SK-N-SH (cell line): ENCODE data around the gene ADGRE2. TPM values are rescaled to one million over a fixed set of nuclear protein-coding genes. Genes with fewer than 3 reads are reported as not detected.

ENCODE experiments used
- CTCF ChIA-PET: fragments of 300-600, 350-600 bp; formaldehyde crosslinking; extraction: SDS; loops from one replicate; lab custom pipeline; 2021; lab: Yijun Ruan, JAX
- POLR2A ChIA-PET: fragments of 350-600 bp; sonication (Branson Sonifier 250); formaldehyde crosslinking; extraction: SDS; loops from one replicate; lab custom pipeline; 2020; ENCODE audit warnings: antibody characterized with exemption, inconsistent platforms; lab: Yijun Ruan, JAX
- DNase-seq: peaks from one replicate; pipeline ENCODE4 v3.0.0; 2012
- H2AFZ ChIP-seq: fragments of 200-600 bp; sonication (generic); 2 replicates; pipeline ENCODE4 v1.8.1; 2016; ENCODE audit warnings: antibody characterized with exemption, mild to moderate bottlenecking, low read depth
- H3F3A ChIP-seq: fragments of 200-600 bp; sonication (generic); replicated peaks from 2 replicates; pipeline ENCODE3; 2016; ENCODE audit warnings: antibody characterized with exemption, mild to moderate bottlenecking; ENCODE audit not compliant: insufficient read depth
- H3K27ac ChIP-seq, 2 experiments: fragments of 200-500 bp in 1 of 2; fragments of 200-600 bp in 1 of 2; sonication (Bioruptor generic) in 1 of 2; sonication (generic), shearing (Covaris generic) in 1 of 2; 2 replicates each; pipeline versions ENCODE4 v1.5.1 to v1.6.1; 2014 to 2016; ENCODE audit warnings: low read depth in 2 of 2, inconsistent platforms in 1 of 2, low read length in 1 of 2, mild to moderate bottlenecking in 1 of 2, mixed read lengths in 1 of 2
- H3K27me3 ChIP-seq: fragments of 200-600 bp; sonication (generic), shearing (Covaris generic); 2 replicates; pipeline ENCODE4 v1.6.1; 2016; ENCODE audit warnings: mixed run types; ENCODE audit not compliant: insufficient read depth
- H3K36me3 ChIP-seq, 2 experiments: fragments of 200-500 bp in 1 of 2; fragments of 200-600 bp in 1 of 2; sonication (Bioruptor generic) in 1 of 2; sonication (generic) in 1 of 2; replicated peaks in 1 of 2; 2 replicates each; pipeline versions ENCODE3 to v1.5.1; 2014 to 2016; ENCODE audit warnings: low read length in 1 of 2, mild to moderate bottlenecking in 1 of 2; ENCODE audit not compliant: insufficient read depth in 2 of 2, control insufficient read depth in 1 of 2
- H3K4me1 ChIP-seq, 2 experiments: fragments of 200-500 bp in 1 of 2; fragments of 200-600 bp in 1 of 2; sonication (Bioruptor generic) in 1 of 2; sonication (generic), shearing (Covaris generic) in 1 of 2; 2 replicates each; pipeline versions ENCODE4 v1.5.1 to v1.6.1; 2014 to 2016; ENCODE audit warnings: low read depth in 1 of 2, low read length in 1 of 2, mixed run types in 1 of 2; ENCODE audit not compliant: insufficient read depth in 2 of 2, control insufficient read depth in 1 of 2
- H3K4me2 ChIP-seq: fragments of 200-600 bp; sonication (generic), shearing (Covaris generic); 2 replicates; pipeline ENCODE4 v1.6.1; 2017; ENCODE audit warnings: mixed run types
- H3K4me3 ChIP-seq, 2 experiments: fragments of 200-500 bp in 1 of 2; fragments of 200-600 bp in 1 of 2; sonication (Bioruptor generic) in 1 of 2; sonication (generic), shearing (Covaris generic) in 1 of 2; 2 replicates each; pipeline versions ENCODE4 v1.5.1 to v1.8.1; 2014 to 2016; ENCODE audit warnings: low read depth in 2 of 2, inconsistent platforms in 1 of 2, low read length in 1 of 2, mild to moderate bottlenecking in 1 of 2, mixed read lengths in 1 of 2, moderate library complexity in 1 of 2
- H3K79me2 ChIP-seq: fragments of 200-600 bp; sonication (generic); 2 replicates; pipeline ENCODE4 v1.8.1; 2017; ENCODE audit warnings: mild to moderate bottlenecking; ENCODE audit not compliant: insufficient read depth
- H3K9ac ChIP-seq: fragments of 200-600 bp; sonication (generic); 2 replicates; pipeline ENCODE4 v1.6.1; 2017; ENCODE audit warnings: mixed run types
- H3K9me2 ChIP-seq: fragments of 200-600 bp; sonication (generic); 2 replicates; pipeline ENCODE4 v1.6.1; 2017; ENCODE audit warnings: mixed run types
- H3K9me3 ChIP-seq: fragments of 200-600 bp; sonication (generic); 2 replicates; pipeline ENCODE4 v1.6.1; 2017; ENCODE audit warnings: mixed run types, mild to moderate bottlenecking, moderate library complexity
- H4K20me1 ChIP-seq: fragments of 200-600 bp; sonication (generic); 2 replicates; pipeline ENCODE4 v1.6.1; 2017; ENCODE audit warnings: mild to moderate bottlenecking, mixed run types; ENCODE audit not compliant: insufficient read depth
- ELF1 ChIP-seq: IDR thresholded peaks from 2 replicates; pipeline ENCODE4 v1.4.0; 2012
- EP300 ChIP-seq, 2 experiments: IDR thresholded peaks; 2 replicates each; pipeline versions ENCODE4 v1.4.0 to v1.6.1; 2012; ENCODE audit warnings: borderline replicate concordance in 1 of 2, low read depth in 1 of 2, low read length in 1 of 2
- EZH2phosphoT487 ChIP-seq: fragments of 200-600 bp; sonication (generic); IDR thresholded peaks from 2 replicates; pipeline ENCODE4 v1.6.1; 2017; ENCODE audit warnings: low read depth, mixed run types, mild to moderate bottlenecking, antibody characterized with exemption, moderate library complexity, borderline replicate concordance
- FOXJ3 ChIP-seq: sonication (generic); formaldehyde crosslinking; IDR thresholded peaks from 2 replicates; pipeline ENCODE4 v1.5.1; 2020; ENCODE audit warnings: mild to moderate bottlenecking, missing genetic modification reagents
- FOXM1 ChIP-seq: IDR thresholded peaks from 2 replicates; pipeline ENCODE4 v1.4.0; 2012; ENCODE audit warnings: low read depth, mild to moderate bottlenecking
- GABPA ChIP-seq: IDR thresholded peaks from 2 replicates; pipeline ENCODE4 v1.4.0; 2012; ENCODE audit warnings: low read depth, mild to moderate bottlenecking
- NFIC ChIP-seq: IDR thresholded peaks from 2 replicates; pipeline ENCODE4 v1.4.0; 2012; ENCODE audit warnings: borderline replicate concordance
- RAD21 ChIP-seq: IDR thresholded peaks from 2 replicates; pipeline ENCODE4 v1.6.1; 2012; ENCODE audit warnings: mild to moderate bottlenecking, low read length
- RCOR1 ChIP-seq: fragments of 150-350 bp; IDR thresholded peaks from 2 replicates; pipeline ENCODE4 v1.6.1; 2017; ENCODE audit warnings: antibody characterized with exemption, low read length
- RFX5 ChIP-seq: IDR thresholded peaks from 2 replicates; pipeline ENCODE4 v1.6.1; 2012; ENCODE audit warnings: mild to moderate bottlenecking, improper control_type of control experiment, low read length
- SIN3A ChIP-seq: IDR thresholded peaks from 2 replicates; pipeline ENCODE4 v1.6.1; 2012; ENCODE audit warnings: low read depth, mild to moderate bottlenecking, low read length, moderate library complexity, borderline replicate concordance
- TAF1 ChIP-seq: IDR thresholded peaks from 2 replicates; pipeline ENCODE4 v1.6.1; 2012; ENCODE audit warnings: low read depth, mild to moderate bottlenecking, low read length, moderate library complexity, borderline replicate concordance
- YY1 ChIP-seq: IDR thresholded peaks from 2 replicates; pipeline ENCODE4 v1.4.0; 2012; ENCODE audit warnings: low read depth, mild to moderate bottlenecking
- WGBS: methylation state at CpG from one replicate; pipeline ENCODE4 v1.1.6; 2017; ENCODE audit warnings: low lambda C conversion rate; 5-methylcytosine and 5-hydroxymethylcytosine counted together
- polyA plus RNA-seq, 3 experiments: library from polyadenylated mRNA; depleted of rRNA; stranded (reverse); fragments of >200 nt; gene quantifications; 2 replicates each; pipeline ENCODE4 v1.2.3, GENCODE V29; 2012
- TF ChIP-seq, protein P1 (sequence below): IDR thresholded peaks from 2 replicates; pipeline ENCODE4 v1.6.1; 2012; ENCODE audit warnings: mild to moderate bottlenecking, low read depth, low read length, moderate library complexity
- TF ChIP-seq, protein P2 (sequence below): IDR thresholded peaks from 2 replicates; pipeline ENCODE4 v1.4.0; 2012; ENCODE audit warnings: low read depth
- TF ChIP-seq, protein P3 (sequence below): IDR thresholded peaks from 2 replicates; pipeline ENCODE4 v1.4.0; 2012; ENCODE audit warnings: low read depth, borderline replicate concordance
- TF ChIP-seq, protein P4 (sequence below): fragments of 150-350 bp; IDR thresholded peaks from 2 replicates; pipeline ENCODE4 v1.6.1; 2017; ENCODE audit warnings: antibody characterized with exemption, low read length, low read depth, borderline replicate concordance

The ADGRE2 gene
- polyA plus RNA-seq, 1 of the 3 experiments (the other 2 are of a cell fraction), result 0.02 TPM

DNA sequence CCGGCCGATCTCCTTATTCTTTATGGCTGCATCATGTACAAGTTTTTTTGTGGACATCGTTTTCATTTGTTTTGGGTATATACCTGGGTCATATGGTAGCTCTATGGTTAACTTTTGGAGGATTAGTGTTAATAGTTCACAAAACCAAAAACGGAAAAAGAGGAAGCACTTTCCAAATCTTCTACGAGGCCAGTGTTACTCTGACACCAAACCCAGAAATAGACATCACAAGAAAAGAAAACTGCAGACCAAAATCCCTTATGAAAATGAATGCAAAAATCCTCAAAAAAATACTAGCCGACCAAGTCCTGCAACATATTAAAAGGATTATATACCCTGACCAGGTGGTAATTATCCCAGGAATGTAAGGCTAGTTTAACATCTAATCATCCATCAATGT lies 29.8 kb downstream of the ADGRE2 start:
- H3K79me2 ChIP-seq, result no peaks in the 10 kb centered on the region
- H3F3A ChIP-seq, result no peaks in the 10 kb centered on the region
- no peak overlapping the region for H3K4me2 ChIP-seq
- ChIA-PET CTCF (no interaction called here), POLR2A (no interaction called here)
- no peaks in the 10 kb centered on the region for H4K20me1 ChIP-seq
- H3K9me3 ChIP-seq, result no peaks in the 10 kb centered on the region; the same call in 1 of the 2 replicates
- TF ChIP-seq SIN3A (no peak), YY1 (no peak), EZH2phosphoT487 (no peak), FOXM1 (no peak), RAD21 (no peak), TAF1 (no peak)
- TF ChIP-seq, protein P1, sequence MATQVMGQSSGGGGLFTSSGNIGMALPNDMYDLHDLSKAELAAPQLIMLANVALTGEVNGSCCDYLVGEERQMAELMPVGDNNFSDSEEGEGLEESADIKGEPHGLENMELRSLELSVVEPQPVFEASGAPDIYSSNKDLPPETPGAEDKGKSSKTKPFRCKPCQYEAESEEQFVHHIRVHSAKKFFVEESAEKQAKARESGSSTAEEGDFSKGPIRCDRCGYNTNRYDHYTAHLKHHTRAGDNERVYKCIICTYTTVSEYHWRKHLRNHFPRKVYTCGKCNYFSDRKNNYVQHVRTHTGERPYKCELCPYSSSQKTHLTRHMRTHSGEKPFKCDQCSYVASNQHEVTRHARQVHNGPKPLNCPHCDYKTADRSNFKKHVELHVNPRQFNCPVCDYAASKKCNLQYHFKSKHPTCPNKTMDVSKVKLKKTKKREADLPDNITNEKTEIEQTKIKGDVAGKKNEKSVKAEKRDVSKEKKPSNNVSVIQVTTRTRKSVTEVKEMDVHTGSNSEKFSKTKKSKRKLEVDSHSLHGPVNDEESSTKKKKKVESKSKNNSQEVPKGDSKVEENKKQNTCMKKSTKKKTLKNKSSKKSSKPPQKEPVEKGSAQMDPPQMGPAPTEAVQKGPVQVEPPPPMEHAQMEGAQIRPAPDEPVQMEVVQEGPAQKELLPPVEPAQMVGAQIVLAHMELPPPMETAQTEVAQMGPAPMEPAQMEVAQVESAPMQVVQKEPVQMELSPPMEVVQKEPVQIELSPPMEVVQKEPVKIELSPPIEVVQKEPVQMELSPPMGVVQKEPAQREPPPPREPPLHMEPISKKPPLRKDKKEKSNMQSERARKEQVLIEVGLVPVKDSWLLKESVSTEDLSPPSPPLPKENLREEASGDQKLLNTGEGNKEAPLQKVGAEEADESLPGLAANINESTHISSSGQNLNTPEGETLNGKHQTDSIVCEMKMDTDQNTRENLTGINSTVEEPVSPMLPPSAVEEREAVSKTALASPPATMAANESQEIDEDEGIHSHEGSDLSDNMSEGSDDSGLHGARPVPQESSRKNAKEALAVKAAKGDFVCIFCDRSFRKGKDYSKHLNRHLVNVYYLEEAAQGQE, result no peak
- TF ChIP-seq, protein P2, sequence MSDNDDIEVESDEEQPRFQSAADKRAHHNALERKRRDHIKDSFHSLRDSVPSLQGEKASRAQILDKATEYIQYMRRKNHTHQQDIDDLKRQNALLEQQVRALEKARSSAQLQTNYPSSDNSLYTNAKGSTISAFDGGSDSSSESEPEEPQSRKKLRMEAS, result no peak
- TF ChIP-seq, protein P3, sequence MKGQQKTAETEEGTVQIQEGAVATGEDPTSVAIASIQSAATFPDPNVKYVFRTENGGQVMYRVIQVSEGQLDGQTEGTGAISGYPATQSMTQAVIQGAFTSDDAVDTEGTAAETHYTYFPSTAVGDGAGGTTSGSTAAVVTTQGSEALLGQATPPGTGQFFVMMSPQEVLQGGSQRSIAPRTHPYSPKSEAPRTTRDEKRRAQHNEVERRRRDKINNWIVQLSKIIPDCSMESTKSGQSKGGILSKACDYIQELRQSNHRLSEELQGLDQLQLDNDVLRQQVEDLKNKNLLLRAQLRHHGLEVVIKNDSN, result no peak
- no peak overlapping the region for H3K4me3 ChIP-seq
- no peak overlapping the region for H2AFZ ChIP-seq
- H3K9me2 ChIP-seq, result no peaks in the 10 kb centered on the region
- H3K27me3 ChIP-seq, result no peaks in the 10 kb centered on the region; the same call in 1 of the 2 replicates
- H3K4me1 ChIP-seq, result no peaks in the 10 kb centered on the region
- no peak overlapping the region for H3K9ac ChIP-seq
- no peak overlapping the region for H3K27ac ChIP-seq
- H3K36me3 ChIP-seq, result no peaks in the 10 kb centered on the region
- WGBS, result 31% methylated on average over 6 of the region's 6 CpGs
- DNase-seq, result no peak

DNA sequence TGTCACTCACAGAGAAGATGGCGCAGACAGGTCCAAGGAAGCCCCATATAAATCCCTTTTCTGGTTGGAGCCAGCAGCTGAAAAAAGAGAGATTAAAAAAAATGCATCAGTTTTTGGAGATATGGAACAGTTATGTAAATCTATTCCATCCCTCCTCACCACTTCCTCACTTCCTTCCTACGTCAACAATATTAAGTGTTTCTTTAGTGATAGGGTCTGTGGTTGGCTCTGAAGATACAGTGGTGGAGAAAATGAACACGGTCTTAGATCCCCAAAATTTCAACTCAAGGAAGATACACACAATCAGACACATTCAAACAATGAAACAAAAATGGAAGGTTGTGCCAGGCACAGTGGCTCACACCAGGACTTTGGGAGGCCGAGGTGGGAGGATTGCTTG lies 31.5 kb downstream of the ADGRE2 start:
- H3K36me3 ChIP-seq, result no peaks in the 10 kb centered on the region
- H2AFZ ChIP-seq, result no peak overlapping the region
- POLR2A ChIA-PET, result no interaction called here
- H3K4me1 ChIP-seq, result no peaks in the 10 kb centered on the region
- CTCF ChIA-PET, result no interaction called here
- no peaks in the 10 kb centered on the region for H3K9me2 ChIP-seq
- TF ChIP-seq NFIC (no peak), RFX5 (no peak), FOXM1 (no peak), SIN3A (no peak), FOXJ3 (CRISPR knock-in tag) (no peak), EP300 (IDR thresholded peaks at IDR 0.05; ENCODE audit: borderline replicate concordance in 1 of 2, low read depth in 1 of 2, low read length in 1 of 2) (no peak), ELF1 (no peak), YY1 (no peak), RCOR1 (no peak), GABPA (no peak)
- TF ChIP-seq, protein P4, sequence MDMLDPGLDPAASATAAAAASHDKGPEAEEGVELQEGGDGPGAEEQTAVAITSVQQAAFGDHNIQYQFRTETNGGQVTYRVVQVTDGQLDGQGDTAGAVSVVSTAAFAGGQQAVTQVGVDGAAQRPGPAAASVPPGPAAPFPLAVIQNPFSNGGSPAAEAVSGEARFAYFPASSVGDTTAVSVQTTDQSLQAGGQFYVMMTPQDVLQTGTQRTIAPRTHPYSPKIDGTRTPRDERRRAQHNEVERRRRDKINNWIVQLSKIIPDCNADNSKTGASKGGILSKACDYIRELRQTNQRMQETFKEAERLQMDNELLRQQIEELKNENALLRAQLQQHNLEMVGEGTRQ, result no peak
- H3K4me3 ChIP-seq, result no peak overlapping the region
- no peak overlapping the region for H3K27ac ChIP-seq
- H3K27me3 ChIP-seq, result no peaks in the 10 kb centered on the region; the same call in 1 of the 2 replicates
- H3K79me2 ChIP-seq, result no peaks in the 10 kb centered on the region
- no peaks in the 10 kb centered on the region for H4K20me1 ChIP-seq
- 6% methylated on average over 4 of the region's 4 CpGs for WGBS
- H3K4me2 ChIP-seq, result no peak overlapping the region
- no peak overlapping the region for H3K9ac ChIP-seq
- no peaks in the 10 kb centered on the region for H3F3A ChIP-seq
- no peaks in the 10 kb centered on the region; the same call in 1 of the 2 replicates for H3K9me3 ChIP-seq
- no peak for DNase-seq
